Measurements from ENCODE around the gene LPO.

- TF ChIP-seq POLR2A (IDR thresholded peaks at IDR 0.05; ENCODE audit: low read depth, low read length), result no peak
- no peak for TF ChIP-seq POLR2AphosphoS5 (IDR thresholded peaks at IDR 0.05; ENCODE audit: low read depth, low read length)
- no peak for TF ChIP-seq TAF1 (IDR thresholded peaks at IDR 0.05; ENCODE audit: borderline replicate concordance, low read depth, low read length)
Measured at GRCh38 chr17:58207451-58207850, 30.9 kb upstream of the LPO start.
